ENCODE data around the gene OR8H2.
"Not testable (repeated sequence)": the region's sequence is repeated elsewhere in the genome, so short reads cannot be mapped to it uniquely, and the experiment has no call there.

The OR8H2 gene, protein sequence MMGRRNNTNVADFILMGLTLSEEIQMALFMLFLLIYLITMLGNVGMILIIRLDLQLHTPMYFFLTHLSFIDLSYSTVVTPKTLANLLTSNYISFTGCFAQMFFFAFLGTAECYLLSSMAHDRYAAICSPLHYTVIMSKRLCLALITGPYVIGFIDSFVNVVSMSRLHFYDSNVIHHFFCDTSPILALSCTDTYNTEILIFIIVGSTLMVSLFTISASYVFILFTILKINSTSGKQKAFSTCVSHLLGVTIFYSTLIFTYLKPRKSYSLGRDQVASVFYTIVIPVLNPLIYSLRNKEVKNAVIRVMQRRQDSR

GRCh38 chr11:56103210-56103737 lies at the start of gene OR8H2:
OR8H2 (plus strand) TSS chr11:56103687; CDS start chr11:56105043, 1,356 bp downstream.
- DNase-seq, result no peak

DNA sequence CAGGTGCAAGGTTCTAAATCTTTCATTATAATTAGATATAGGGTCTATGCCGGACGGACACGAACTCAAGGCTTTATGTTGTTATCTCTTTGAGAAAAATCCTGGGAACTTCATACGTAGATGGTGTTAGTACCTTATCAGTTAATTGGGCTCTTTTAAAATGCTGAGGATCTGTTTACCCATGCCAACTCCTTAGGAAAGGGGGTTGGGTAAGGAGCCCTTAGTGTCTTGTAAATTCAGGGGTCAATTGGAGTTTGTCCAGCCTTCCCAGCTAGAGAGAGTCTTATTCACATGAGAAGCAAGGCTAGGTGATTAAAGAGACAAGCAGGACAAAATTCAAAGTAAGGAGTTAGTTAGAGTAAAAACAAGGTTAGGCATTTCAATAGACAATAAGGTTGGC lies 47.1 kb upstream of the OR8H2 start:
- not testable (repeated sequence) for DNase-seq

GRCh38 chr11:56057661-56058237 lies 45.7 kb upstream of the OR8H2 start:
- not testable (repeated sequence) for DNase-seq

DNA sequence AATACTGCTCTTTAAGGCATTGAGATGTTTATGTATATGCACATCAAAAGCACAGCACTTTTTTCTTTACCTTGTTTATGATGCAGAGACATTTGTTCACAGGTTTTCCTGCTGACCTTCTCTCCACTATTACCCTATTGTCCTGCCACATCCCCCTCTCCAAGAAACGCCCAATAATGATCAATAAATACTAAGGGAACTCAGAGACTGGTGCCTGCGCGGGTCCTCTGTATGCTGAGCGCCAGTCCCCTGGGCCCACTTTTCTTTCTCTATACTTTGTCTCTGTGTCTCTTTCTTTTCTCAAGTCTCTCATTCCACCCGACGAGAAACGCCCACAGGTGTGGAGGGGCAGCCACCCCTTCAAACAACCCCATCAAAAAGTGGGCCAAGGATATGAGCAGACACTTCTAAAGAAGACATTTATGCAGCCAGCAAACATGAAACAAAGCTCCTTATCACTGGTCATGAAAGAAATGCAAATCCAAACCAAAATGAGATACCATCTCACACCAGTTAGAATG lies 45.2 kb upstream of the OR8H2 start:
- DNase-seq, result not testable (repeated sequence)

DNA sequence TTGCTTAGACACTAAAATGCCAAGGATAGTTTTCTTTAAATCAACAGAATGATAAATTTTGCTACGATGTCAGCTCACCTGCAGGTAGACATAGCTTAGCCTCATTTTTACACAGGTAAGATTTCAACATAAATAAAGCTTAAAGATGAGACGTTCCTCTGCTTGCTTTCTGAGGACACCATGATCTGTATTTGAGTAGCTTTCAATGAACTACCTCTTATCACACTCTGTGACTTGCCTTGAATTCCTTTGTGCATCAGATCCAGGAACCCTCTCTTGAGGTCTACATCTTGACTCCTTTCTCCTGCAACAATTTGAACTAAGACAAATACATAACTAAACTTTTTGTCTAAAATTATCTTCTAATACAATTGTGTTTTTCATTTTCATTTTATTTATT lies 36.5 kb upstream of the OR8H2 start:
- DNase-seq, result no peak

DNA sequence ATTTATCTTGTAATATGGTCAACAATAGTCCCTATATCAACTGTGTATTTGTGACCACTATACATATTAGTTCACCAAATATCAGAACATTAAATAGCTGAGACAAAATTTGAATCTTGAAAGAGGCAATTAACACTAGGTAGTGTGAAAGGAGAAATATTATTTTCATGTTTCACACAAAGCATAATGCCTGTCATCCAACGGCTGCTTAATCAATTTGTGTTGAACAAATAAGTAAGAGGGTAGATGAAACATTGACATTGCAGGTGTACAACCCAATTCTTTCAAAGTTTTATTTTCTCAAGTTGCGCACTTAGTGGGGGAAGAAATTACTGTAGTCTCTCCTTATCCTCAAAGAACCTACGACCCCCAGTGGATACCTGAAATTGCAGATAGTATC lies 13.8 kb upstream of the OR8H2 start:
- no peak for DNase-seq

GRCh38 chr11:56093008-56093407 lies 10.5 kb upstream of the OR8H2 start, which contains the start of gene OR8I2:
OR8I2 (plus strand) TSS chr11:56093308; CDS start chr11:56093308, 0 bp downstream.
- DNase-seq, result no peak

DNA sequence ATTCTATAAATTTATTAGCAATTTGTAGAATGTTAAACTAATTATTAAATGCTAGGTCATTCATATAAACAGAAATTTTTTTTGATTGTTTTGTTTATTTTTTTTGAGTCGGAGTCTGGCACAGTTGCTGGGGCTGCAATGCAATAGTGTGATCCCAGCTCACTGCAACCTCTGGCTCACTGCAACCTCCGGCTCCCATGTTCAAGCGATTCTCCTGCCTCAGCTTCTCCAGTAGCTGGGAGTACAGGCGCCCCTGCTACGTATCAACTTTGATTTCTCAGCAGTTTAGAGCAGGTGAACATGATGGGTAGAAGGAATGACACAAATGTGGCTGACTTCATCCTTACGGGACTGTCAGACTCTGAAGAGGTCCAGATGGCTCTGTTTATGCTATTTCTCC lies 18.6 kb downstream of the OR8H2 start, which contains the start of gene OR8H3:
TSS of gene OR8H3 (plus strand) at position 301 of the 400 bp plus-strand sequence. CDS start at position 301, 0 bp downstream.
- no peak for DNase-seq

GRCh38 chr11:56140151-56140661 lies 36.7 kb downstream of the OR8H2 start, which contains the start of gene OR8J3:
OR8J3 (minus strand) TSS chr11:56140201; CDS start chr11:56137718, 2,483 bp downstream.
- DNase-seq, result no peak

DNA sequence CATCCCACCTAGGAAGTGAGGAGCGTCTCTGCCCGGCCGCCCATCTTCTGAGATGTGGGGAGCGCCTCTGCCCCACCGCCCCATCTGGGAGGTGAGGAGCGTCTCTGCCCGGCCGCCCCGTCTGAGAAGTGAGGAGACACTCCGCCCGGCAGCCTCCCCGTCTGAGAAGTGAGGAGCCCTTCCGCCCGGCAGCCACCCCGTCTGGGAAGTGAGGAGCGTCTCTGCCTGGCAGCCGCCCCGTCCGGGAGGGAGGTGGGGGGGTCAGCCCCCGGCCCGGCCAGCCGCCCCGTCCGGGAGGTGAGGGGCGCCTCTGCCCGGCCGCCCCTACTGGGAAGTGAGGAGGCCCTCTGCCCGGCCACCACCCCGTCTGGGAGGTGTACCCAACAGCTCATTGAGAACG lies 40.2 kb downstream of the OR8H2 start:
- DNase-seq, result not testable (repeated sequence)

GRCh38 chr11:56151376-56151775 lies 47.9 kb downstream of the OR8H2 start:
- DNase-seq, result no peak

GRCh38 chr11:56152333-56152732 lies 48.8 kb downstream of the OR8H2 start:
- no peak for DNase-seq
